Measurements from ENCODE around the gene TPCN2.

The TPCN2 gene

DNA sequence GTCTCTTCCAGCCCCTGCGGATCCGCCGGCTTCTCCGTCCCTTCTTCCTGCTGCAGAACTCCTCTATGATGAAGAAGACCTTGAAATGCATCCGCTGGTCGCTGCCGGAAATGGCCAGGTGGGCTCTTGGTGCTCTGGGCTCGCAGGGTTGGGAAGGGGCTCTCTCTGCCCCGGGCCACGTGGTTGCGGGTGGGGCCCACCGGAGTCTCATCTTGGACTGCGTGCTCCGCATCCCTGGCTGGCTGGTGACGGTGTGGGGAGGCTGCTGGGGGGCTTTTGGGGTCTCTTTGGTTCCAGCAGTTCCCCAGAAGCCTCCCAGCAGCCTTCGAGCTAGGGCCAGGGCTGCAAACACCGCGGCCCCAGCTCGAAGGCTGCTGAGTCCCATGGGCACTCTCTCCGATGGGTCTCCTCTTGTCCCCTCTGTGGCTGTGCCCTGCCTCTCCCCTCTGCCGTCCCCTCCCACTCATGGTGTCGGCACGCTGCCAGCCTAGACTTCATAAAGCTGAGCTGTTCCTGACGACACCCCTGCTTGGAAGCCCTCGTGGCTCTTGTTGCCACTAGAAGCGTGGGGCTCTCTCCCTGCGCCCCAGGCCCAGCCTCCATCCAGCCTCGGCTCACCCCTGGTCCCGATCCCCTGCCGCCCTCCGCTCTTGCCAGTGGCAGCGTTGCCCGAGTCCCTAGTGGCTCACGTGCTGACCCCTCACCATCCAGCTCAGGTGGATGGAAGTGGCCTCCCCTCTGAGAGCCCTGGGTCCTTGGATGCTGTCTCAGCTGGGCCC, 14.3 kb downstream of the TPCN2 start:
- H3K27me3 ChIP-seq (ENCODE audit: control insufficient read depth, insufficient read depth, low read length), result no peaks in the 10 kb centered on the region
- H3K4me1 ChIP-seq (ENCODE audit: control insufficient read depth, low read depth, low read length), result no peaks in the 10 kb centered on the region
- no peak overlapping the region for H3K9ac ChIP-seq (ENCODE audit: low read length)
- no peak overlapping the region for H3K27ac ChIP-seq (ENCODE audit: low read length)
- peaks cover 7% of the 10 kb centered on the region for H3K36me3 ChIP-seq (ENCODE audit: control insufficient read depth, low read depth, low read length)
- no peaks in the 10 kb centered on the region for H3K9me3 ChIP-seq (ENCODE audit: control insufficient read depth, low read depth, low read length)
- H3K4me3 ChIP-seq (ENCODE audit: low read length), result no peak overlapping the region

DNA sequence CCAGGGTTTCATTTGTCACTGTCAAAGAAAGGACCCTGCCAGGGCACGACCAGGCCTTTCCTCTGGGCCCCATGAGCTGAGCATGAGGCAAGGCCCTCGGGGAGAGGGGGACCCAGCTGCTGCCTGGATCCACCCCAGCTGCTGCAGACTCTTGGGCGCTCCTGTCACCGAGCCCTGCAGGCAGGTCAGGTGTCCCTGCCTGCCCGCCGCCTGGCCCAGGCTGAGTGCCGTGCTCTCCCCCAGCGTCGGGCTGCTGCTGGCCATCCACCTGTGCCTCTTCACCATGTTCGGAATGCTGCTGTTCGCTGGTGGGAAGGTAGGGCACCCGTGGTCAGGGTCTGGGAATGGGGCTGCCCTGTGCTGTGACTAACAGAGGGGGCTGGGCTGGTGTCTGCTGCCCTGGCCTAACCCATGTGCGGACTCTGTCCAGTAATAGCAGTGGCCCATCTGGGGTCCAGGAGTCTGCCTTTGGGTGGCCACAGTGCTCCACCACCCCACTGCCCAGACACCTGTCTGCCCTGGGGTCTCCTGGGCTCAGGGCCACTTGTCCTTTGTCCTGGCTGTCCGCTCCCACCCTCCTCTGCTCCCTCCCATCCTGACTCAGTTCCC, 15.0 kb downstream of the TPCN2 start:
- Histone ChIP-seq H3K27me3 (ENCODE audit: control insufficient read depth, insufficient read depth, low read length) (no peaks in the 10 kb centered on the region), H3K4me1 (ENCODE audit: control insufficient read depth, low read depth, low read length) (no peaks in the 10 kb centered on the region), H3K9ac (ENCODE audit: low read length) (no peak overlapping the region), H3K27ac (ENCODE audit: low read length) (no peak overlapping the region), H3K36me3 (ENCODE audit: control insufficient read depth, low read depth, low read length) (peaks cover 7% of the 10 kb centered on the region), H3K9me3 (ENCODE audit: control insufficient read depth, low read depth, low read length) (no peaks in the 10 kb centered on the region), H3K4me3 (ENCODE audit: low read length) (no peak overlapping the region)

DNA sequence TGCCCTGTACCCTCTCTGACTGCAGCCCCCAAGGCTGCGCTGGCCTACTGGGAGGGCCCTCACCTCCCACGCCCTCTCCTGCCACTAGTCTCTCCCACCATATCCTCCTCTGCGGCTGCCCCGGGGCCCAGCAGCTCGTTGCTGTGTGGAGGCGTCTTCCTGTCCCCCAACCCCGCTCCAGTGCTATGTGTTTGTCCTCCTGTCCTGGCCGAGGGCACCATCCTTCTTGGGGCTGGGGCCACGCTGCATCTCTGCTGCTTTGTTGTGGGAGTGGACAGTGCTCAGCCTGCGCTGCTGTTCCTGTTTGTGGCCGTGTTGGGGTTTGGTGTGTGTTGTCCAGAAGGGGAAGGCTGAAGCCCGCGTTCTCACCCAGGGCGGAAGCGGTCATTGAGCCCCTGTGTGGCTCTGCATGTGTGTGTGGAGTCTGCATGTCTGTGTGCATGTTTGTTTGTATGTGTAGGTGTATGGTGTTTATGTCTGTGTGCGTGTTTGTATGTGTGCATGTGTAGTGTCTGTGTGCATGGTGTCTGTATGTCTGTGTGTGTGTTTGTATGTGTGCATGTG, 15.7 kb downstream of the TPCN2 start:
- H3K27me3 ChIP-seq (ENCODE audit: control insufficient read depth, insufficient read depth, low read length), result no peaks in the 10 kb centered on the region
- no peak overlapping the region for H3K4me3 ChIP-seq (ENCODE audit: low read length)
- no peaks in the 10 kb centered on the region for H3K4me1 ChIP-seq (ENCODE audit: control insufficient read depth, low read depth, low read length)
- peaks cover 7% of the 10 kb centered on the region for H3K36me3 ChIP-seq (ENCODE audit: control insufficient read depth, low read depth, low read length)
- no peak overlapping the region for H3K27ac ChIP-seq (ENCODE audit: low read length)
- no peaks in the 10 kb centered on the region for H3K9me3 ChIP-seq (ENCODE audit: control insufficient read depth, low read depth, low read length)
- no peak overlapping the region for H3K9ac ChIP-seq (ENCODE audit: low read length)

DNA sequence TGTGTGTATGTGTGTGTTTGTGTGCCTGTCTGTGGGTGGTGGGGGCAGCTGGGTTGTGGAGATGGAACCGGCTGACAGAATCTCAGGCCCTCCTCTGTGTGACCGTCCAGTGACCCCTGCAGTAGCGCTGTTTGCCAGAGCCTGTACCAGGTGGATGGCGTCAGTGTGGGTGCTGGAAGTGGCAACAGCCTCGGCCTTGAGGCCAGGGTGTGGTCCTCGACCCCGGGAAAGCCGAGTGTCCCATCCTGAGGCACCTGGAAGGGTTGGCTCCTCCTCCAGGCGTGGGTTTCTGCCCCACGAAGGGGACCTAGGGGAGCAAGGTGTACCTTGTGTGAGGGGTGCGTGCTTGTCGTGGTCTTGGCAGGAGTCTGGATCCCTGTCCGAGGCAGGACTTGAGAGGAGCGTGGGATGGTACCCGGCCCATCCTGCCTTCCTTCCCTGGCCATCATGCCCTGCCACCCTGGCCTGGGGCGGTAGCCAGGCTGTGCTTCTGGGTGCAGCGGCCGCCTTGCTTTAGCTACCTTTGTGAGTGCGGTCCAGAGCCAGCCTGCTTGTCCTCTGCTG, 16.5 kb downstream of the TPCN2 start:
- Histone ChIP-seq H3K9me3 (ENCODE audit: control insufficient read depth, low read depth, low read length) (no peaks in the 10 kb centered on the region), H3K27me3 (ENCODE audit: control insufficient read depth, insufficient read depth, low read length) (no peaks in the 10 kb centered on the region), H3K4me1 (ENCODE audit: control insufficient read depth, low read depth, low read length) (no peaks in the 10 kb centered on the region), H3K36me3 (ENCODE audit: control insufficient read depth, low read depth, low read length) (peaks cover 7% of the 10 kb centered on the region), H3K9ac (ENCODE audit: low read length) (no peak overlapping the region), H3K27ac (ENCODE audit: low read length) (no peak overlapping the region), H3K4me3 (ENCODE audit: low read length) (no peak overlapping the region)

DNA sequence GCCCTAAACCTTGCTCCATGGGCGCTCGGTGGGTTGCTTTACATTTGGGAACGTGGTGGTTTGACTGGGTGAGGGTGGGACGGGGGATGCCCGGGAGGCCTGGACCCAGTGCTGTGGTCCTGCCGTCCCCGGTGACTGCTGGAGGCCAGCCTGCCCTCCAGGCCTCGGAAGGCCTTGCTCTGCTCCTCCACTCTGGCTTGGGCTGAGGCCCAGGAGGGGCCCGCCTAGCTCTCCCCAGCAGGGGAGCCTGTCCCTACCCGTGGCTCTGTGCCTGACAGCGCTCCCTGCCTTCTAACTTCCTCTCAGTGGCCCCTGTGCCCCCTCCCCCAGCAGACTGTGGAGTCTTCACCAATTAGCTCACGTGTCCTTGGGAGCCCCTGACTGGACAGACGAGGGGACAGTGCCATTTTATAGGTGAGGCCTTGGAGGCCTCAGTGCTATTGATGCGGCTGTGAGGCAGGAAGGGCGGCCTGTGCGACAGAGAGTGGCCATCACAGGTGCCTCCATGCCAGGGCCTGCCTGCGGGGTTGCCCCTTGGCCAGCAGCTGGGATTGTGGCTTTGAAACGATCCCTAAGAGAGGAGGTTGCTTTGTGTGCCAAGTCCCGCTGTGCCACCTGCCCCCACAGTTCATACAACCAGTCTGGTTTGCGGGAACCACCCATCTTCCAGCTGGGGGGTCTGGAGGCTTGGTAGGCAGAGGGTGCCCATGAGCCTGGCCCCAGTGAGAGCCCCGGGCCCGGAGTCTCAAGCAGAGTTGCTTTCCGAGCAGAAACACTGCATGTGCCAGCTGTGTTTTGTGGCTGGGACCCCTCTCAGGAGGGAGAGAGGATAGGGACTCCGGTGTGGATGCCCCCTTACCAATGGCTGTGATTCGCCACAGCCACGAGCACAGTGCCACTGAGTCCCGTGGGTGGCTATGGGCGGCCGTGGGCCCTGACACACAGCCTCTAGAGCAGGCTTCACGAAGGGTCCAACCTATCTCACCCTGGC, 17.7 kb downstream of the TPCN2 start:
- no peak overlapping the region for H3K27ac ChIP-seq (ENCODE audit: low read length)
- peaks cover 11% of the 10 kb centered on the region for H3K36me3 ChIP-seq (ENCODE audit: control insufficient read depth, low read depth, low read length)
- H3K27me3 ChIP-seq (ENCODE audit: control insufficient read depth, insufficient read depth, low read length), result no peaks in the 10 kb centered on the region
- H3K4me3 ChIP-seq (ENCODE audit: low read length), result no peak overlapping the region
- no peak overlapping the region for H3K9ac ChIP-seq (ENCODE audit: low read length)
- H3K9me3 ChIP-seq (ENCODE audit: control insufficient read depth, low read depth, low read length), result no peaks in the 10 kb centered on the region
- no peaks in the 10 kb centered on the region for H3K4me1 ChIP-seq (ENCODE audit: control insufficient read depth, low read depth, low read length)

DNA sequence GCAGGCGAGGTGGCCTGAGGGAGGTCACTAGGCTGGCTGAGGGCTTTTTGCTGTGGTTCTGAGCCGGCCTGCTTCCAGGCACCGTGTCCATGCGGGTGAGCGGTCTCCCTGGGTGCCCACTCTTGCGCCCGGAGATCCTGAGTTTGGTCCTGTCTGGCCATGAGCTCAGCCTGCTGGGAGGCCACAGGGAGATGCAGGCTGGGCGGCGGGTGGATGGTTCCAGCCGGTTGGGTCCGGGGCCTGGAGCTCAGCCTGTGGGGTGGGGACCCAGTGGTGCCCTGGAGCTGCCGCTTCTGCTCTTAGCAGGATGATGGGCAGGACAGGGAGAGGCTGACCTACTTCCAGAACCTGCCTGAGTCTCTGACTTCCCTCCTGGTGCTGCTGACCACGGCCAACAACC, 18.5 kb downstream of the TPCN2 start:
- Histone ChIP-seq H3K4me1 (ENCODE audit: control insufficient read depth, low read depth, low read length) (no peaks in the 10 kb centered on the region), H3K27me3 (ENCODE audit: control insufficient read depth, insufficient read depth, low read length) (no peaks in the 10 kb centered on the region), H3K27ac (ENCODE audit: low read length) (no peak overlapping the region), H3K4me3 (ENCODE audit: low read length) (no peak overlapping the region), H3K9ac (ENCODE audit: low read length) (no peak overlapping the region), H3K9me3 (ENCODE audit: control insufficient read depth, low read depth, low read length) (no peaks in the 10 kb centered on the region), H3K36me3 (ENCODE audit: control insufficient read depth, low read depth, low read length) (peaks cover 11% of the 10 kb centered on the region)

DNA sequence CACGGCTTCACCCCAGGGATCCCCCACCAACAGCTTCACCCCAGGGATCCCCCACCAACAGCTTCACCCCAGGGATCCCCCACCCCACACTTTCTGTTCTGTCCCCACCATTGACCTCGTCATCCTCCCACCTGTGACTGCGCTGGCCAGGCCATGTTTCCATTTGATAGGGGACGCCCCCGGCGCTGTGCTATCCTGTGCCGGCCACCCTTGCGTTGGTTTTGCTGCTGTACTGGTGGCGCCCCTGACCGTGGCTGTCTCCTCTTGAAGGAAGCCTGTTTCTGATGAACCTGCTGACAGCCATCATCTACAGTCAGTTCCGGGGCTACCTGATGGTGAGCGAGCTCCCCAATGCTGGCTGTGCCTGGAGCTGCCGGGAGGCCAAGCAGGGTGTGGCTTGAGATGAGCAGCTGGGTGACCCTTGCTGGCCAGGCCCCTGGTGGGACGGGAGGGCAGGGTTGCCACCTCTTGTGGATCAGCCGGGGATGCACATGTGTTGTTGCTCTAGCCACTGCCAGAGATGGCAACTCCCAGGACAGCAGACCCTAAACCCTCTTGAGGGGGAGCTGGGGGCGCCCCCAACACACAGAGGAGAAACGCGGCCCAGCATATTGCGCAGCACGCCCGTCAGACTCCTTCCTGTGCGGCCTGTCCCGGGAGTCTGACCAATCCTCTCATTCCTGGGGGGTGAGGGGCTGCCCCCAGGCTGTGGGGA, 22.5 kb downstream of the TPCN2 start:
- H3K27me3 ChIP-seq (ENCODE audit: control insufficient read depth, insufficient read depth, low read length), result no peaks in the 10 kb centered on the region
- H3K4me1 ChIP-seq (ENCODE audit: control insufficient read depth, low read depth, low read length), result no peaks in the 10 kb centered on the region
- no peak overlapping the region for H3K9ac ChIP-seq (ENCODE audit: low read length)
- no peaks in the 10 kb centered on the region for H3K9me3 ChIP-seq (ENCODE audit: control insufficient read depth, low read depth, low read length)
- H3K27ac ChIP-seq (ENCODE audit: low read length), result no peak overlapping the region
- H3K4me3 ChIP-seq (ENCODE audit: low read length), result no peak overlapping the region
- H3K36me3 ChIP-seq (ENCODE audit: control insufficient read depth, low read depth, low read length), result peaks cover 8% of the 10 kb centered on the region

DNA sequence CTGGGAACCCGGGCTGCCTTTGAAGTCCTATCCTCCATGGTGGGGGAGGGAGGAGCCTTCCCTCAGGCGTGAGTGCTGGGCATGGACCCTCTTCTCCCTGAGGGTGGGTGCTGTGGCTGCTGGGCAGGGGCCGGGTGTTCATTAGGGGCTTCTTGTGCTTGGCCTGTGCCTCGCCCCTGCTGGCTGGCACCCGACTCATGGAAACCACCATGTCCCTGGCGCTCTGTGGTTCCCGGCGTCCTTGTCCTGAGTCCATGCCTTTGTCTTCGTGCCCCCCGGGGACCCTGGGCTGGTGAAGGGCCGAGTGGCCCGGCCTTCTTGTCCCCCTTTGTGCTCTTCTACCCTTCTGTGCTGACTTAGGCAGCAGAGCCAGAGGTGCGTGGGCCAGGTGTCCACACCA, 23.2 kb downstream of the TPCN2 start:
- Histone ChIP-seq H3K36me3 (ENCODE audit: control insufficient read depth, low read depth, low read length) (peaks cover 8% of the 10 kb centered on the region), H3K9me3 (ENCODE audit: control insufficient read depth, low read depth, low read length) (no peaks in the 10 kb centered on the region), H3K27me3 (ENCODE audit: control insufficient read depth, insufficient read depth, low read length) (no peaks in the 10 kb centered on the region)

DNA sequence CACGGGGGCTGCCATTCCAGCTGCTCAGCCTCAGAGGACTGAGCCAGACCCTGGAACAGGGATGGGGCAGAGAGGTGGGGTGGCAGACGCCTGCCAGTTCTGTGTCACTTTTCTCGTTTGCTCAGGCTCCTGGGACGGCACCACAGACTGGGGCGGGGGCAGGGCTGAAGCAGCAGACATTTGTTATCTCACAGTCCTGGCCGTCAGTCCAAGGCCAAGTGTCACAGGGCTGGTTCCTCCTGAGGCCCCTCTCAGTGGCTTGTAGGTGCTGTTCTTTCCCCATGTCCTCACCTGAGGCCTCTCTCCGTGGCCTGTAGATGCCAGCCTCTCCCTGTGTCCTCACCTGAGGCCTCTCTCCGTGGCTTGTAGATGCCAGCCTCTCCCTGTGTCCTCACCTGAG, 24.7 kb downstream of the TPCN2 start:
- no peaks in the 10 kb centered on the region for H3K9me3 ChIP-seq (ENCODE audit: control insufficient read depth, low read depth, low read length)
- H3K27me3 ChIP-seq (ENCODE audit: control insufficient read depth, insufficient read depth, low read length), result no peaks in the 10 kb centered on the region
- no peak overlapping the region for H3K9ac ChIP-seq (ENCODE audit: low read length)
- no peak overlapping the region for H3K4me3 ChIP-seq (ENCODE audit: low read length)
- no peaks in the 10 kb centered on the region for H3K4me1 ChIP-seq (ENCODE audit: control insufficient read depth, low read depth, low read length)
- peaks cover 4% of the 10 kb centered on the region for H3K36me3 ChIP-seq (ENCODE audit: control insufficient read depth, low read depth, low read length)
- no peak overlapping the region for H3K27ac ChIP-seq (ENCODE audit: low read length)

More for the DNA sequence above, 23.2 kb downstream of the TPCN2 start:
- Histone ChIP-seq H3K4me3 (ENCODE audit: low read length) (no peak overlapping the region), H3K4me1 (ENCODE audit: control insufficient read depth, low read depth, low read length) (no peaks in the 10 kb centered on the region), H3K27ac (ENCODE audit: low read length) (no peak overlapping the region), H3K9ac (ENCODE audit: low read length) (no peak overlapping the region)

DNA sequence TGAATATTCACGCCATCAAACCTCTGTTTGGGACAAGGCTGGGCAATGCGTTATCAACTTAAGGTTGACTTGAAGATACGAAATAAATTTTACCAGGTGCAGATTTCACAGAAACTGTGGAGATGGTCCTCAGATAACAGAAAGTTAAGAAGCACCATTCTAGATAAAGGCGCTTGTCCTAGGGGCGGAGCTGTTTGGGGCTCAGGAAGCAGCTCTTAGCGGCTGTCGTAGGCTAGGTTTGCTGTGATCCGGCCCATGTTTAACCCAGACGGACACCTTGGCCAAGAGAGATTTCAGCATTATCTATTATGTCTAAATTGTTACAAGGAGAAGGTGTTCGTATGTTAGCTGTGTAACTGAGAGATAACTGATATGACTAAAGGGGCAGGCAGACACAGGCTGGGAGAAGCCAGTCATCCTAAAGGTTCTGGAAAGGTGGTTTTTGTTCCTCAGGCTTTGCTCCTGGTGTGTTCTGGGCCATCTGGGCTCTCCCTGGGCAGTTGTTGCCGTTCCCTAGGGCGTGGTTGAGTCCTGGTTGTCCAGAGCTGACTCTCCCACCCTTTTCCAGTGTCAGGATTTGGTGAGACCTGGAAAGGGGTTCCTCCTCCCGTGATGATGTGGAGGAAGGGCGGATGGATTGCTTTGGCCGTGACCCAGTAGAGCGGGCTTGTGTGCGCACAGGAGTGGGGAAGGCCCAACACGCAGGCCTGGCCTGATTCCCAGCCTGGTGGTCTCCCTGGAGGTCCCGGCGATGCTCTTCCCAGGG, 25.8 kb downstream of the TPCN2 start:
- H3K36me3 ChIP-seq (ENCODE audit: control insufficient read depth, low read depth, low read length), result peaks cover 8% of the 10 kb centered on the region
- H3K27me3 ChIP-seq (ENCODE audit: control insufficient read depth, insufficient read depth, low read length), result no peaks in the 10 kb centered on the region
- no peaks in the 10 kb centered on the region for H3K9me3 ChIP-seq (ENCODE audit: control insufficient read depth, low read depth, low read length)
- no peaks in the 10 kb centered on the region for H3K4me1 ChIP-seq (ENCODE audit: control insufficient read depth, low read depth, low read length)
- H3K4me3 ChIP-seq (ENCODE audit: low read length), result no peak overlapping the region
- H3K9ac ChIP-seq (ENCODE audit: low read length), result no peak overlapping the region
- no peak overlapping the region for H3K27ac ChIP-seq (ENCODE audit: low read length)
